Naive thymus-derived CD4-positive, alpha-beta T cell (primary cell): Measurements from ENCODE around the gene TMEM8B. TPM values are rescaled to one million over a fixed set of nuclear protein-coding genes. Genes with fewer than 3 reads are reported as not detected.
"Not testable (repeated sequence)": the region's sequence is repeated elsewhere in the genome, so short reads cannot be mapped to it uniquely, and the experiment has no call there.

Experiments used
- ATAC-seq: fragments of 150-1000 bp; cut with Tn5 transposase; 2 replicates; pipeline ENCODE4 v1.10.0; 2021; ENCODE audit warnings: mild to moderate bottlenecking, moderate library complexity
- CTCF ChIA-PET: fragments of 350-600 bp; sonication (Branson Sonifier 250); formaldehyde crosslinking; loops from one replicate; lab custom pipeline; 2021; ENCODE audit warnings: antibody characterized with exemption; lab: Charles Lee
- POLR2A ChIA-PET: fragments of 350-600 bp; sonication (Branson Sonifier 250); formaldehyde crosslinking; loops from one replicate; lab custom pipeline; 2021; ENCODE audit warnings: antibody characterized with exemption, inconsistent platforms; lab: Charles Lee
- DNase-seq, 9 donors: peaks; one replicate each; pipeline versions ENCODE4 v3.0.0 to v3.0.0-alpha.2; 2020 to 2022; ENCODE audit warnings: mixed read lengths in 1 of 9
- H3K27ac ChIP-seq: one replicate; pipeline ENCODE4 v1.7.0; 2013; ENCODE audit warnings: mild to moderate bottlenecking, low read depth, low read length, moderate library complexity
- H3K27me3 ChIP-seq, 2 donors: one replicate each; pipeline ENCODE4 v1.7.0; 2013; ENCODE audit warnings: low read length in 2 of 2, mild to moderate bottlenecking in 2 of 2, moderate library complexity in 2 of 2; ENCODE audit not compliant: control insufficient read depth in 2 of 2, insufficient read depth in 2 of 2
- H3K36me3 ChIP-seq, 3 experiments: 1 replicate in 2 of 3; 2 replicates in 1 of 3; pipeline ENCODE4 v1.7.0; 2013; ENCODE audit warnings: low read length in 3 of 3, mild to moderate bottlenecking in 3 of 3, moderate library complexity in 1 of 3; ENCODE audit not compliant: insufficient read depth in 3 of 3, control insufficient read depth in 2 of 3
- H3K4me1 ChIP-seq, 2 donors: one replicate each; pipeline ENCODE4 v1.7.0; 2013; ENCODE audit warnings: low read length in 2 of 2, mild to moderate bottlenecking in 2 of 2, moderate library complexity in 1 of 2; ENCODE audit not compliant: control insufficient read depth in 2 of 2, insufficient read depth in 2 of 2
- H3K4me3 ChIP-seq: 2 replicates; pipeline ENCODE4 v1.7.0; 2013; ENCODE audit warnings: mild to moderate bottlenecking, low read length
- H3K9me3 ChIP-seq, 3 experiments: 1 replicate in 2 of 3; 2 replicates in 1 of 3; pipeline ENCODE4 v1.7.0; 2013; ENCODE audit warnings: low read length in 3 of 3; ENCODE audit not compliant: control insufficient read depth in 2 of 3
- H3K27ac Mint-ChIP-seq, 9 donors: one replicate each; pipeline ENCODE4 v1.8.0; 2020 to 2022; ENCODE audit warnings: mixed read lengths in 9 of 9, mild to moderate bottlenecking in 8 of 9, moderate library complexity in 5 of 9, inconsistent platforms in 2 of 9
- H3K27me3 Mint-ChIP-seq, 5 donors: one replicate each; pipeline ENCODE4 v1.8.0; 2021 to 2022; ENCODE audit warnings: mixed read lengths in 5 of 5, mild to moderate bottlenecking in 1 of 5
- H3K36me3 Mint-ChIP-seq, 5 donors: one replicate each; pipeline ENCODE4 v1.8.0; 2020 to 2022; ENCODE audit warnings: mixed read lengths in 5 of 5, mild to moderate bottlenecking in 3 of 5, inconsistent platforms in 1 of 5
- H3K4me1 Mint-ChIP-seq, 7 donors: one replicate each; pipeline ENCODE4 v1.8.0; 2020 to 2022; ENCODE audit warnings: mixed read lengths in 7 of 7, mild to moderate bottlenecking in 3 of 7, inconsistent platforms in 1 of 7
- H3K4me3 Mint-ChIP-seq, 10 donors: one replicate each; pipeline ENCODE4 v1.8.0; 2020 to 2022; ENCODE audit warnings: mild to moderate bottlenecking in 10 of 10, mixed read lengths in 10 of 10, moderate library complexity in 6 of 10, inconsistent platforms in 2 of 10
- H3K9me3 Mint-ChIP-seq, 11 donors: one replicate each; pipeline ENCODE4 v1.8.0; 2020 to 2022; ENCODE audit warnings: mixed read lengths in 11 of 11, mild to moderate bottlenecking in 4 of 11, inconsistent platforms in 1 of 11, moderate library complexity in 1 of 11
- intact Hi-C, 2 donors: fragments of 100-400 bp; cut with micrococcal nuclease; formaldehyde crosslinking; loops; one replicate each; pipeline ENCODE4 v1.15.1; 2023
- polyA plus RNA-seq, 2 donors: library from polyadenylated mRNA; unstranded; fragments of 300-500 nt; fragmentation: Illumina TruSeq; gene quantifications; one replicate each; pipeline ENCODE4 v1.2.3, GENCODE V29; 2021
- total RNA-seq, 6 experiments: library from RNA in 5 of 6; stranded (reverse) in 5 of 6; gene quantifications; 1 replicate in 5 of 6; 2 replicates in 1 of 6; pipeline ENCODE4 v1.2.3 and lab custom pipeline; 2021 to 2026

Gene TMEM8B
- total and polyA plus RNA-seq, 7 experiments from 2014 or later, result 3.0 to 11.6 (median 10.5) TPM

DNA sequence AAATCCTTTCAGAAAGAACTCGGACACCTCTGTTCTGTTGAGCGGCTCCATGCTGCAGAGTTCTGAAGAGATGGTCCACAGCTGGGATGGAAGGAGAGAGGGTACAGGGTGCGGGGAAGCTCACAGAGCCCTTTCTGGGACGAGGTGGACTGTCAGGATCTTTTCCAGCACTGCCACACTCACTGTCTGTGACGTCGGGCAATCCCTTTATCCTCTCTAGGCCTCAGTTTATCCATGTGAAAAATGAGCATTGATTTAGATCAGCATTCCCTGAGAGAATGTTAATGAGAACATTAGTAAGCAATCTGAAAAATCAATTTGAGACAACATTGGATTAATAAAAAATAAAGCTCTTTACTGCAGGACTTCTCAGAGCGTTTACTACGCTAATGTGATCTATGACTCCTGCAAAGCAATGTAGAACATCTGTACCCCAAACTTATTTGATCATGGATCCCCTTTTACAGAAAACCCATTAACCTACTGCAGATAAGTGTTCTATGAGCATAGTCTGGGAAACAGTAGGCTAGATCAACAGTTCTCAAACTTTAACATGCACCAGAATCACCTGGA, 41.4 kb downstream of the TMEM8B start, which contains the start of gene OR13J1:
OR13J1 (minus strand) TSS at position 51 of the 573 bp plus-strand sequence; CDS start at position 51, 0 bp downstream.
- no peak within 1 kb of the TSS for H3K27ac ChIP-seq
- ATAC-seq, result no peak
- Mint-ChIP-seq H3K9me3 (no peaks in the 10 kb centered on the region), H3K4me3 (no peak within 1 kb of the TSS), H3K4me1 (peaks cover 0 to 1% (median 0%) of the 10 kb centered on the region in 7 donors), H3K27me3 (peaks cover 6 to 14% (median 8%) of the 10 kb centered on the region in 5 donors), H3K27ac (peak within 1 kb of the TSS in 1 of 9 donors; percentile 7), H3K36me3 (no peaks in the 10 kb centered on the region)
- ChIA-PET CTCF (no interaction called here), POLR2A (interaction anchor here (0.5 kb wide), 1 partner anchor 173 kb away, joined by 3 read pairs; no protein-coding TSS in a partner anchor)
- no peaks in the 10 kb centered on the region for H3K36me3 ChIP-seq
- intact Hi-C loops, result no loop called here
- no peak for DNase-seq
- no peaks in the 10 kb centered on the region for H3K27me3 ChIP-seq
- H3K4me1 ChIP-seq, result no peaks in the 10 kb centered on the region
- H3K4me3 ChIP-seq, result no peak within 1 kb of the TSS
- H3K9me3 ChIP-seq, result no peaks in the 10 kb centered on the region

- intact Hi-C loops, result no loop called here
- Mint-ChIP-seq H3K36me3 (no peaks in the 10 kb centered on the region), H3K4me3 (no peak overlapping the region), H3K4me1 (peaks cover 0 to 1% (median 0%) of the 10 kb centered on the region in 7 donors), H3K9me3 (peaks cover 0 to 1% (median 0%) of the 10 kb centered on the region in 11 donors), H3K27ac (no peak overlapping the region), H3K27me3 (peaks cover 3 to 16% (median 7%) of the 10 kb centered on the region in 5 donors)
- ChIA-PET POLR2A (no interaction called here), CTCF (no interaction called here)
- H3K27ac ChIP-seq, result no peak overlapping the region
- H3K4me3 ChIP-seq, result no peak overlapping the region
- ATAC-seq (no peak), DNase-seq (no peak)
- H3K9me3 ChIP-seq, result no peaks in the 10 kb centered on the region
- no peaks in the 10 kb centered on the region for H3K4me1 ChIP-seq
- no peaks in the 10 kb centered on the region for H3K36me3 ChIP-seq
- no peaks in the 10 kb centered on the region for H3K27me3 ChIP-seq
Observed at GRCh38 chr9:35871545-35871944, 42.5 kb downstream of the TMEM8B start.

DNA sequence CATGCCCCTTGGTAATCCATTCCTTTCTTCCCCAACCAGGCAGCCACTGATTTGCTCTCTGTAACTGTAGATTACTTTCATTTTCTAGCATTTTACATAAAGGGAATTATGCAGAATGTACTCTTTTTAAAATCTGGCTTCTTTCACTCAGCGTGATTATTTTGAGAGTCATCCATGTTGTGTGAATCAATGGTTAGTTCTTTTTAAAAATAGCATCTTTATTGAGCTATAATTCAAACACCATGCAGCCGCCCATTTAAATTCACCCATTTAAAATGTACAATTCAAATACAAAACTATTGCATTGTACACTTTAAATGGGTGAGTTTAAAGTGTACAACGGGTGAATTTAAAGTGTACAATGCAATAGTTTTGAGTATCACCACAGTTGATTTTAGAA, 43.5 kb downstream of the TMEM8B start:
- CTCF ChIA-PET, result no interaction called here
- Mint-ChIP-seq H3K27ac (no peak overlapping the region), H3K27me3 (peaks cover 6 to 25% (median 8%) of the 10 kb centered on the region in 5 donors)

DNA sequence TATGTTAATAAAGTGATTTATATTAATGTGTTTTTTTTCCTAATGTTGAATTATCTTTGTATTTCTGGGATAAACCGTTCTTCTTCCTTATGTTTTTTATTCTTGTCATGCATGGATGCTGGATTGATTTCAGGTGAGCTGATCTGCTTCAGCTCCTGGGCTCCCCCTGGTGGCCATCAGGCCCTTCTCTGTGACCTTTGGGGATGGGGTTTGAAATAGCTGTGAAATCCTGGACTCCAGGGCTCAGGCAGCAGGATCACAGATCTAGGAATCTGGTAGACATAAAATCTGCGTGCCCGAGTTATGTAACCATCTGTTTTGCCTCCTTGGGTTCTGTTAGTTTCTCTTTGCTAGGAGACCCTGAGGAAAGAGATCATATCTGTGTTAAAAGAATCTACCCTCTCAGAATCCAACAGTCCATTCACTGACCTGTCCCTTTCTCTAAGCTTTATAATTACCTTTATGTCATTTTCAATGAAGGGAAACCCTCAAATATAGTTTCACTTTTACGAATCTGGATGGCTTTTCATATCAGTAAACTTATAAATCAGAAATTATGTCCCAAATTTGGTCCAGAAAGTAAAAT, 53.3 kb downstream of the TMEM8B start:
- DNase-seq (peak; percentile 54 to 83 (median 71)), ATAC-seq (peak; percentile 72)
- Mint-ChIP-seq H3K27ac (no peak overlapping the region), H3K36me3 (peaks cover 0 to 10% (median under 1%) of the 10 kb centered on the region in 5 donors), H3K9me3 (peaks cover 0 to 15% (median 6%) of the 10 kb centered on the region in 11 donors), H3K4me3 (peak overlapping the region in 1 of 10 donors; percentile 18), H3K27me3 (peaks cover 0 to 45% (median 8%) of the 10 kb centered on the region in 5 donors), H3K4me1 (peaks cover 0 to 2% (median 0%) of the 10 kb centered on the region in 7 donors)
- no peaks in the 10 kb centered on the region for H3K27me3 ChIP-seq
- POLR2A ChIA-PET, result interaction anchor here (1.0 kb wide), 1 partner anchor 56 kb away, joined by 3 read pairs; no protein-coding TSS in a partner anchor
- peaks cover 0 to 3% (median 0%) of the 10 kb centered on the region in 3 experiments for H3K9me3 ChIP-seq
- no peak overlapping the region for H3K4me3 ChIP-seq
- H3K4me1 ChIP-seq, result no peaks in the 10 kb centered on the region
- no peaks in the 10 kb centered on the region for H3K36me3 ChIP-seq
- CTCF ChIA-PET, result interaction anchor here (0.5 to 4.8 kb wide), 30 partner anchors 9 to 1237 kb away, joined by 3 to 70 read pairs (median 4); partner anchors contain the start of genes GBA2, HINT2, NPR2 and RGP1
- H3K27ac ChIP-seq, result no peak overlapping the region
- intact Hi-C loops, result loop anchor here (1.0 to 5.0 kb wide), 10 partner anchors 56 to 766 kb away; partner anchors contain the start of genes CCDC107 (in 1 of the 2), CD72 (in 1 of the 2) and RMRP (in 1 of the 2)

More for the DNA sequence above, 43.5 kb downstream of the TMEM8B start:
- Histone ChIP-seq H3K27ac (no peak overlapping the region), H3K27me3 (no peaks in the 10 kb centered on the region), H3K4me3 (no peak overlapping the region), H3K4me1 (no peaks in the 10 kb centered on the region), H3K9me3 (peaks cover 0 to 3% (median 0%) of the 10 kb centered on the region in 3 experiments), H3K36me3 (no peaks in the 10 kb centered on the region)
- POLR2A ChIA-PET, result no interaction called here
- DNase-seq, result no peak
- Mint-ChIP-seq H3K4me3 (no peak overlapping the region), H3K9me3 (peaks cover 0 to 11% (median 4%) of the 10 kb centered on the region in 11 donors), H3K36me3 (peaks cover 0 to 4% (median 2%) of the 10 kb centered on the region in 5 donors), H3K4me1 (peaks cover 0 to 1% (median 0%) of the 10 kb centered on the region in 7 donors)
- intact Hi-C loops, result no loop called here
- no peak for ATAC-seq

DNA sequence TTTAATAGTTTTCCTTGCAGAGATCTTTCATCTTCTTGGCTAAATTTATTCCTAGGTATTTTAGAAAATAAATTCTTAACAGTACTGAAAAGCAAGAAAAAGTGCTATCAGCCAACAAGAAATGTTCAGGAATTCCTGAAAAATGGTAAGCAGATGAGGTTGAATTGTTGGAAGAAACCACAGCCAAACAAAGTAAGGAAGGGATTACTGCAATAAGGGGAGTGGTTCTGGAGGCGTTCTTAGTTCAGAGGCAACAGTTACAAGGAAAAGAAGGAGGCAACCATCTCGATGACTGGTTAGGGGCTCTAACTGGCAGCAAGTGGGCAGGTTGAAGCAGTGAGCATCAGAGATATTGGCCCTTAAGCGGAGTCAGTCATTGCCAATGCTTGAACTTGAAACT, 54.0 kb downstream of the TMEM8B start:
- H3K36me3 Mint-ChIP-seq, result peaks cover 0 to 4% (median 0%) of the 10 kb centered on the region in 5 donors
- ATAC-seq (no peak), DNase-seq (no peak)
- no peak overlapping the region for H3K27ac Mint-ChIP-seq
- Histone ChIP-seq H3K4me3 (no peak overlapping the region), H3K9me3 (no peaks in the 10 kb centered on the region), H3K27ac (no peak overlapping the region), H3K4me1 (no peaks in the 10 kb centered on the region), H3K27me3 (no peaks in the 10 kb centered on the region), H3K36me3 (no peaks in the 10 kb centered on the region)
- peaks cover 0 to 8% (median under 1%) of the 10 kb centered on the region in 11 donors for H3K9me3 Mint-ChIP-seq
- H3K4me1 Mint-ChIP-seq, result peaks cover 0 to 2% (median 0%) of the 10 kb centered on the region in 7 donors
- ChIA-PET POLR2A (no interaction called here), CTCF (interaction anchor here (0.7 to 4.8 kb wide), 15 partner anchors 8 to 283 kb away, joined by 3 to 70 read pairs (median 4); partner anchors contain the start of genes NPR2 and RMRP)
- intact Hi-C loops, result loop anchor here (1.0 to 5.0 kb wide), 10 partner anchors 57 to 767 kb away; partner anchors contain the start of genes CCDC107 (in 1 of the 2), CD72 (in 1 of the 2) and RMRP (in 1 of the 2)
- H3K4me3 Mint-ChIP-seq, result no peak overlapping the region
- H3K27me3 Mint-ChIP-seq, result peaks cover 0 to 41% (median 6%) of the 10 kb centered on the region in 5 donors

DNA sequence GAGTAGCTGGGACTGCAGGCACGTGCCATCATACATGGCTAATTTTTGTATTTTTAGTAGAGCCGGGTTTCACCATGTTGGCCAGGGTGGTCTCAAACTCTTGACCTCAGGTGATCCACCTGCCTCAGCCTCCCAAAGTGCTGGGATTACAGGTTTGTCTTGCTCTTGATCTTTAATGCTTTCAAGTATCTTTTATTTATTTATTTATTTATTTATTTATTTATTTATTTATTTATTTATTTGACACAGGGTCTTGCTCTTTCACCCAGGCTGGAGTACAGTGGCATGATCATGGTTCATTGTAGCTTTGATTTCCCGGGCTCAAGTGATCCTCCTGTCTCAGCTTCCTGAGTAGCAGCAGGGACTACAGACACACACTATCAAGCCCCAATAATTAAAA, 55.9 kb downstream of the TMEM8B start:
- DNase-seq, H3K9me3 ChIP-seq, H3K27me3 ChIP-seq, H3K9me3 Mint-ChIP-seq, H3K27ac Mint-ChIP-seq, H3K36me3 ChIP-seq, H3K4me1 Mint-ChIP-seq, H3K36me3 Mint-ChIP-seq, H3K4me3 ChIP-seq, POLR2A ChIA-PET, H3K4me3 Mint-ChIP-seq, H3K4me1 ChIP-seq, CTCF ChIA-PET, ATAC-seq, H3K27ac ChIP-seq: not testable (repeated sequence)
- peaks cover 0 to 34% (median 6%) of the 10 kb centered on the region in 5 donors for H3K27me3 Mint-ChIP-seq
- intact Hi-C loops, result loop anchor here (5.0 kb wide), 2 partner anchors 268 to 283 kb away; partner anchors contain the start of gene CD72 (in 1 of the 2)
